ENCODE measurements around the gene NT5C3A.
"Not testable (repeated sequence)": the region's sequence is repeated elsewhere in the genome, so short reads cannot be mapped to it uniquely, and the experiment has no call there.

GRCh38 chr7:32971967-32972366 is 90.6 kb downstream of the NT5C3A start:
- not testable (repeated sequence) for TF ChIP-seq TAF1 (IDR thresholded peaks at IDR 0.05; ENCODE audit: low read depth, low read length); NRF1 (IDR thresholded peaks at IDR 0.05; ENCODE audit: low read depth, low read length); BRCA1 (IDR thresholded peaks at IDR 0.05; ENCODE audit: low read depth, low read length); MAX (IDR thresholded peaks at IDR 0.05)

All from H1 (cell line).